SIG-M5 treated with dmso at 0.1 percent for 504 hours (cell line): Measurements from ENCODE around the gene RGSL1.
A peak's percentile ranks its signal among the peaks of the same experiment; 100 is the strongest.

Experiments
- DNase-seq: peaks from one replicate; lab custom pipeline; 2025; ENCODE audit not compliant: unreplicated experiment; lab: John Stamatoyannopoulos, UW

The RGSL1 gene

DNA sequence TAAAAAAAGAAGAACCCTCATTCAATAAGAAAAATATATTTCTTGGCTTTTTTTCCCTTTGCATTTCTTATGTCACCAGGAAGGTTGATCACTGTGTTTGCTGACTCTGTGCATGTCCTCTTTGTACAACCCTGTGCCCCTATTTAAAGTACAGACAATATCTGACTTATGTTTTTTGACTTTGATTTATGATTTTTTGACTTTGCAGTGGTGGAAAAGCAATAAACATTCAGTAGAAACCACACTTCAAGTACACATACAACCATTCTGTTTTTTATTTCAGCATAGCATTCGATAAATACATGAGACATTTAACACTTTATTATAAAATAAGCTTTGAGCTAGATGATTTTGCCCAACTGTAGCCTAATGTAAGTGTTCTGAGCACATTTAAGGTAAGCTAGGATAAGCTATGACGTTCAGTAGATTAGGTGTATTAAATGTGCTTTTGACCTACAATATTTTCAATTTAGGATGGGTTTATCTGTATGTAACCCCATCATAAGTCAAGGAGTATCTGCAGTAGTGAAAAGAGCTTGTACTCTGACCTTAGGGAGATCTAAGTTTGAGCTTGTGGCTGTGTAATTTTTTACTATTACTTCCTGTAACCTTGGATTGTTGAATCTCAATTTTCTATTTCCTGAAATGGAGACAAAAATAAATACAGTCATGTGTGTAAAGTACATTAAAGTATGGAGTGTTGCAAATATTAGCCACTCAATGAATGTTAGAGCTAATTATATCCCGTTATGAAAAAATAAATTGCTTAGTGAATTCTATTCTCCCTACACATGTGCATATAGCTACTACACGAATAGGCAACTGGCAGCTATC, 137.9 kb downstream of the RGSL1 start:
- DNase-seq = no peak

DNA sequence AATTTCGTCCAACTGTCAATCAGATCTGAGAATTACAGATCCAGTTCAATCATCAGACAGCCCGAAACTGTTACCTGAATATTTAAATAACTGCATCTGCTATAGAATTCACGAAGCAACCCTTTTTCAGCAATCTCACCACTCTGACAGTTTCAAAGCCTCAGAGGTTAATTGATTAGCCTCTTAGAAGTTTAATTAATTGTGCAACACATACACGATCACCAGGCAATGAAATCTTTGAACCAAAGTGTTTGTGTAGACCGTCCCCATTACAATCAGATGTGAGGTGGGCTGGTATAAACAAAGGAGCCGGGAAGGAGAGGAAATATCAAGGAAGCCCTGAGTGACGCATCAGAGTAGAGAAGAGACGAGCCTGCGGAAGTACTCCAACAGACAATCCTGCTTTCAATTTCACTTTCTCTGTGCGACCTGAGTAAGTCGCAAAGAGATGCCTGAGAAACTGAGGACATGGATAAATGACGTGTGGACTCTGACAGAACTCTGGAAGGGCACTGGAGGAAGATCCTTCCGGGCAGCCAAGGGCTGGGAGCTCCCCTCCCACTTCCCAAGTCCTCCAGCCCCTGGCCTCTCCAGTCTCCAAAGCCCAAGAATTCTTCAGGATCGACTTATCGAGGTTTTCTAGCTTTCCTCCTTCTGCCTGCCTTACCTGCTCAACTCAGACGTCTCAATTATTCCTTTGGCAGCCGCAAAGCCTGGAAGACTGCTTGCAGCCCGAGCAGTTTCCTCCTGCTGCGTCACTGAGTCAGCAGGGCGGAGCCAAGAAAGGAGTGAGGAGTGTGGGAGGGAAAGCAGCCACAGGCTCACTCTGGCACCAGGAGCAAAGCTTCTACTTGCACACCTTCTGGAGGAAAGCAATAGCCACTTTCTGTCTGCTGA, 138.8 kb downstream of the RGSL1 start, which contains the start of gene RNASEL:
Gene RNASEL (minus strand): TSS at position 757 of the 897 bp plus-strand sequence. CDS start 2,450 bp downstream, outside the sequence.
- peak; percentile 82 for DNase-seq

DNA sequence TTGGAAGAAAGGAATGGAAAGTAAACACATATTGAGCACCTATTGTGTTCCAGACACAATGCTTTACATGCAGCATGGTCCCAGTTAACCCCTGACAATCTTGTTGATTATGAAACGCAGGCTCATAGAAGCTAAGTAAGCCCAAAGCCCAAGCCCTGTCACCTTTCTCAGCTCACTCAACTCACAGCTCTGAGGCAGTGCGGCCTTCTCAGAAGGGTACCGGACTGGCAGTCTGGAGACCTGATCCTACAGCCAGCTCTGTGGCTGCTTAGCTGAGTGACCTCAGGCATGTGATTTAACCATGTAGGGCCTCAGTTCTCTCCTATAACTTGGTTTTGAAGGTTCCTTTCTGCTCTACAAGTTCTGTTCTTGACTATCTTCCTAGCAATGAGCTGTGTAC, 139.6 kb downstream of the RGSL1 start:
- DNase-seq = no peak

DNA sequence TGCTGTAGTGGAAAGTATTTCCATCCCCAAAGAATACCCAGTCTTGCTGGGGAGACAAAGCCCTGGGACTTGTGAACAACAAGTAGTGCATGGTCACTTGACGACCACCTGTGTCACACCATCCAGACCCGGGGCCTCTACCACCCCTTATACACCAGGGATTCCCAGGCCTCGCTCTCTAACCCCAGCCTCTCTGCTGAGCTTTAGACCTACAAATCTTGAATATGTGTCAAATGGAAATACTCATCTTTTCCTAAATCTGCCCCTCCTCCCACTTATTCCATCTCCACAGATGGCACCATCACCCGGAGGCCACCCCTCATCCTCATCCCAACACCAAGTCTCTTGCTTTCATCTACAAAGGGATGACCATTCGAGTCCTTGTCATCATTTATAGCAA, 140.0 kb downstream of the RGSL1 start:
- no peak for DNase-seq

DNA sequence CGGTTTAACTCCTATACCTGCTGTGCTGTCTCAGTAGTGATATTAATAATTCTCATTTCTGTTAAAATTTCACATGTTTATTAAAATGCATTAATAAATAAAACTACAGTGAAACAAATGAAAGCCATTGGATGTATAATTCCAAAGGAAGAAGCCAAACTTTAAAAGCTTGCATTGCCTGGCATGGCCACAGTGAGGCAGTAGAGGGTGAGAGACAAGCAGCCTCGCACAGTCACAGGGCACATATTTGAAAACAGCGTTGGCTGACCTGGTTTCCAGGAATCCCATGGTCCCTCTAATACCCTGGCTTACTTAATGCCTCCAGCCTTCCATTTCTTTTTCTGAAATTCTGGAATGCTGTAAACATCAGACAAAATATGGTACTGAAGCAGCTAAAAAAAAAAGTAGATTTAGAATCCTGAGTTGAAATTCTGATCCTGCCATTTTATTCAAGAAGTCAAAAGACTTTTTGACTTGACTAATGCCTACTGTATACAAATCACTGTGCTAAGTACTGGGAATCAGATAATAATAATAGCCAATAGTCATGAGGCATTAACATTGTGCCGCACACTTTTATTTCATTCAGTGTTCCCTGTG, 145.8 kb downstream of the RGSL1 start:
- DNase-seq = peak; percentile 80

DNA sequence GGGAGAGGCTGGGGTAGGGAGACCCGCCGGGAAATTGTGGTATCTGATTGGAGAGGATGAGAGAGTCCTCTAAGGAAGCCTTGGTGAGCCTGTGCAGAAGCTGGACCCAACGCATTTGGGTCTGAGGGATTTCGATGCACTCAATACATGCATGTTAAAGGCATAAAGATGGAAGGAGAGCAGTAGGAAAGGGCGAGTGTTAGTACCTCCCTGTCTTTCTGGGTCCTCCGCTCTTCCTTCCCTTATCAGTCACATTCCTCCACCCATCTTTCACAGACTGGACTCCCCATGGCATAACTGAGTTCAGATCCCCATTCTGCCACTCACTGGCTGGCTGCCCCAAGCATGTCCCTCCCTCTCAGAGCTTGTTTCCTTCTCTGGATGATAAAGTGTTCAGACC, 147.0 kb downstream of the RGSL1 start:
- DNase-seq = no peak

DNA sequence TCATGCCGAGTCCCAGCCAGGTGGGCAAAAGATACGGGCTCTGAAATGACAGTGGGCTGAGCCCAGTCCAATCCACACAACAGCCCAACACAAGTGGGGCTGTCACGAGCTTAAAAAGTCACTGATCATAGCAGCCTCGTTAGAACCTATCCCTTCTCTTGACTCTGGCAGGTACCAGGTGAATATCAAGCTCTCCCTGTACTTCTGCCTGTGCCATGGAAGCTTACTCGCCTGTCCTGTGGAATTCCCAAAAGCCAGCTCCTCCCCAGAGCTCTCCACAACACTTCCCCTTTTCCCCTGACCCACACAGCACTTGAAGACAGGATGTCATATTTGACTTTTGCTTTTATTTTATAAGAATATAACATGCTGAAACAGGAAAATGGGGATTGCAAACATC, 148.3 kb downstream of the RGSL1 start:
- DNase-seq = no peak

DNA sequence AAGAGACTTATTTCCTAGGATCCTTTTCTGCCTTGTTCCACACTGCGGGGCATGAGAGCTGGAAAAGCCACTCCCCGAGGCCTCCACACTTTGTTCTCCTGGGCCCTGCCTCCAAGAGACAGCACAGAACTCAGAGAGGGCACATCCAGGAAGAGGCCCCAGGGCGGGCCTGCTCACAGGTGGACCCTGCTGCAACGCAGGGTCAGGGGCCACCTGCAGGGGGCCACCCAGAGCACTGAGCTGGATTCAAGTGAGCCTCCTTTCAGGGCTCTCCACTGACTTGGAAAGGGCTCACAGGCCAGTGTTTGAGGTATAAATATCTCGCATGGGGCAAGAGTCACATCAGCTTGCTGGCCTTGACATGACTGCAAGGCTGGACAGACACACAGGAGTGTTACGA, 149.4 kb downstream of the RGSL1 start:
- no peak for DNase-seq

DNA sequence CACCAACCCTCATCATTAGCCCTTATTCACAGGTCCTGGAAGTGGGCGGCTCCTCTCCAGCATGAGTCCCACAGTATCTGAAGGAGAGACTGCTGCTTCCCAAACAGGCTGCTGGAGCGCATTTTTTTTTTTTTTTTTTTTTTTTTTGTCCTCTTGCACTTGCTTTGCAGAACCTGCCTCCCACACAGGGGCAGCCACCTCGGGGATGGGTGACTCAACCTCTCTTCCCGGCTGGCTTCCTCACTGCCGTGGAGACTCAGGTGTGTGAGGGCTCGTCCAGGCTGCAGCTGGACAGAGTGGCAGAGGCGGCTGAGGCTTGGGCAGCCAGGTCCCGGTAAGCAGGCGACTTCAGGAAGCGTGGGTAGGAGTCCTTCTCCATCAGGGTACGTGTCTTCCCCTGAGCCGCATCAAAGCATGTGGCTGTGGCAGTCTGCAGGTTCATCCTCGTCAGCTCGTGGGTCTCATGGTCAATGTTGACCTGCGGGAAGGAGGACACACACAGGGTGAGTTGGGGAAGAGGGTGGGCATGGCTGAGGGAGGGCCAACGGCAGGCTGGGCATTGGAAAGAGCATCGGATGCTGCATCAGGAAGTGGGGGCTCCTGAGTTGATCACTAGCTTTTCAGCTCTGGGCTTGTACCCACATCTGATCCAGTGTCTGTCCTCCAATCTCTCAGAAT, 150.2 kb downstream of the RGSL1 start:
- no peak for DNase-seq

DNA sequence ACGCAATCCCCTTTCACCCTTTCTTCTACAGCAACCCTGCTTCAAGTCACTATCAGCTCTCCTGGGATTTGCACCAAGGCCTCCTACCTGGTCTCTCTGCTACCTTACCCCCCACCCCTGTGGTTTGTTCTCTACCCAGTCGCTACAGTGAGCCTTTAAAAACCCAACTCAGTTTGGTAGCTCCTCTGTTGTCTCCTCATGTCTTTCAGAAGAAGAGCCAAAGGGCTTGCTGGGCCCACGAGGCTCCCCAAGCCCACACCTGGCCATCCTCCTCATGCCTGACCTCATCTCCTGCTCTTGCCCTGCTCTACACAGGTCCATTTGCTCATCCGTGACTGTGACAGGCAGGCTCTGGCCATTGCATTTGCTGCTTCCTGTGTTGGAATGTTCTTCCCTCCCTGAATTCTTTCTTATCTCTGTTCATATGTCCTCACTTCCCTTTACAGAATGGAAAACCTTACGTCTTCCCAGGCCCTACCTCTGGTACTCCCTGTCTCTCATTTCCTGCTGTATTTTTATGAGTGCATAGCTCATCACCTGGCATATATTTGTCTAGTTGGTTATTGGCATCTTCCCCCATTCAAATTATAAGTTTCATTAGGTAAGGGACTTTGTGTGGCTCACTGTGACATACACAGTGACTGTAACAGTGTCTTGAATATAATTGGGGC, 150.9 kb downstream of the RGSL1 start:
- DNase-seq = no peak

DNA sequence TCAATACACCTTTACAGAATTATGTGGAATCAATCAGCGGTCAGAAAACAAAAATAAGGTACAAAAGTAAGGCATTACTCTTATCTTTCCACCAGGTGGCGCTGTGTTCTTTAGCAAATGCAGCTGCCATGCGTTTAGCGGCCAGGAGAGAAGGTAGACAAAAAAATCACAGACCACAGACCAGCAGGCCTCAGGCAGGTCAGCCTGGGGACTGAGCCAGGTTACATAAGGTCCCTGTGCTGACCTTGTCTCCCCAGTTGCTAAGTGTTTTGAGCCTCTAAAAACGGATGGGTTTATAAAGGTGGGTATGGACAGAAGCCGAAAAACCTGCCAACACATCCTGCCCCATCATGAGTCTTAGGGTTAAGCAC, 151.5 kb downstream of the RGSL1 start:
- DNase-seq = peak; percentile 88

DNA sequence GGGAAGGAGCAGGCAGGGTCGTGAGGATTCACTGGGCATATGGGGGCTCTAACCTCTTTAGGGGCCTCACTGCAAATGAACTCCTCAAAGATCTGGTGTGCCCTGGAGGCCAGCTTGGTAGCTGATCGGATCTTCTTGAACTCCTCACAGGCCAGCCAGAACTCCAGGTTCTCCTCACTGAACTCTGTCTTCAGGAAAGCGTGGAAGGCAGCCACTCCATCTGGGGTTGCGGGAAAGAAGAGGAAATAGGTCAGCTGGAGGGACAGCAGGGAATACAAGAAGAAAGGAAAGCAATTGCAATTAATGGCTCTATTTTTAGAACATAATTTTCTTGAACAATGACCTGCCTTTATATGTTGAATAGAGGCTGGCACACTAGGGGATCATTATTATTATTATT, 152.0 kb downstream of the RGSL1 start:
- no peak for DNase-seq

DNA sequence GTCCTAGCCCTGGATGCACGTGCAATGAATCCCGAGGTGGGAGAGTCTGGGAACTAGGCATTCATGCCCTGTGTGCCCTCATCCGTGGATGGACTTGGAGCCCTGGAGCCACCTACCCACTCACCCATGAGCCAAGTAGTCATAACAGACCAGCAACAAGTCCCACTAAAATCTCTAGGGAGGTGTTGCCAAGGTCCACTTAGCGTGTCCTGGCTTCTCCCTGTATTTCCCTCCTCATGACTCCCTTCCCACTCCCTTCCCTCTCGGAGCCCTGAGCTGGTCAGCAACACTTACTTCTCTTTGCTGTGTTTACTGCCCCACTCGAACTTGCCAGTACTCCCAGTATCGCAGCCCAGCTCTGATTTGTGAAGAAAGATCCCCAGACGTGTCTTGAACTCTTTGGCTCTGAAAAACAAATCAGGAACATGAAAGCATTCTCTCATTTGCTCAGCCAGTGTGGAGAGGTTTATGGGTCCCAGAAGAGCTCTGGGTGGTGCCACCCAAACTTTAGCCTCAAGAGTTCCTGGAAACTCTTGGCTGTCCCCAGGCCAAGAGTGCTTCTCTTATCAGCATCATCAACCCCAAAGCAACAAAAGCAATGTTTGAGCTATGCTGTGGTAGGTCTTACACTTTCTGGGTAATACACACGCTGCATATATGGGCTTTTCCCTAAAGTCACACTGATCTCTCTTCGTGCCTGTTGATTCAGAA, 153.1 kb downstream of the RGSL1 start:
- no peak for DNase-seq

DNA sequence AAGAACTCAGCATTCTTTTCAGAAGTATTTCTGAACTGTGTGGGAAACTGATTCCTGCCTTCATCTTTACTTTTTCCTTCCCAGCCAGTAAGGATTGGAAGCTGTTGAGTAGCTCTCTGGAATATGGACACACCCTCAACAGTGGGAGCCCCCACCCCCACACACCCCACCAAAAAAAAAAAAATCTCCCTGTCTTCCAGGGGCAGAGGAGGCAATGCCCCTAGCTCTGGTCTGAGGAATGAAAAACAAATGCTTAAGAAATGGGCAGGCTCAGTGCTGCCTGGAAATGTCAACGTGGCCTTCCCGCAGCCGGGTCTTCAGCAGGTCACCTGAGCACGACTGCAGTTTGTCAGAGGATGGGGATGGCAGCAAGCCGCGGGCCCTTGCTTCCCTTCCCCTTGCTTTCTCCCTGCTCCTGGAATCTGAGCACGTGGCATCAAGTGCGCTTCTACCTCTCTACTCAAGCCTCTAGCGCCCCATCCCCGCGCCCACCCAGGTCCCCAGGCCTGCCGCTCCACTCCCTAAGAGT, 153.8 kb downstream of the RGSL1 start:
- peak; percentile 36 for DNase-seq

DNA sequence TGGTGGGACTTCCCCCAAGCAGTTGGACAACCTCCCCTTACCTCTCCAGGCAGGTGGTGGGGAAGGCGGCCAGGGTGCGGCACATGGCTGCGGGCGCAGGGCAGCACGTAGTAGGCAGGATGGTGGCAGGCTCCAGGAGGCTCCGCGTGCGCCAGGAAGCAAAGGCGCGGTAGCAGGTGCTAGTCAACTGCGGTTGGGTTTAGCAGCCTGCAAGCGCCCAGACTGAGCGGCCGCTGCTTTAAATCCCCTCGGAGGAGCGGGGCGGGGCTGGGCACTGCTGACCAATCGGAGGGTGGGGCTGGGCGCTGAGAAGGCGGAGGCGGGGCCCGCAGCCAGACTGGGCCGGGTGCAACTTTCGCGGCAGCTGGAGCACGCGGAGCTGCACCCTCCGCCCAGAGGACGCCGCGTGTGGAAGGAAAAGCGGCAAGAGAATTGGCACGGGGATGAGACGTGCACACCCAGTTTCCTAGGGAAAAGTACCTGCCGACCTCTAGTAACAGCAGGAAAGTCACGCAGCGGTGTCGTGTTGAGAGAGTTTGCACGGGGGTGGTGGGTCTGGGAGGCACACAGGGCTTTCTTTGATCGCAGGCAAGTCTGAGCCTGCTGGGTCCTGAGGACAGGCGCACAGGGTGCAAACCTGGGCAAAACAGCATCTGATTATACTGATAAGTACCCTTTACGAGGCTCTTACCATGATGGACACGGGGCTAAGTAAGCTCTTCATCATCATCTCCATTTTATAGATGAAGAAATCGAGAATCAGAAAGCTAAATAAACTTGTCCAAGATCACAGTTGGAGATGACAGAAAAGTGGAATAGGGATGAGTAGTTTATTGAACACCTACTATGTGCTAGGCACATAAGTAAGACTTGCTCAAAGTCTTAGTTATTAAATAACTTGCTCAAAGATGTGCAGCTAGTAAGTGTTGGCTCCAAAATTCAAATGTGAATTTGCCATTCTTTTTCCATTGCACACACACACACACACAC, 154.5 kb downstream of the RGSL1 start, which contains the start of gene RGS16:
Gene RGS16 (minus strand): TSS at position 215 of the 990 bp plus-strand sequence. CDS start 130 bp downstream, at position 85.
- DNase-seq = peak; percentile 97

DNA sequence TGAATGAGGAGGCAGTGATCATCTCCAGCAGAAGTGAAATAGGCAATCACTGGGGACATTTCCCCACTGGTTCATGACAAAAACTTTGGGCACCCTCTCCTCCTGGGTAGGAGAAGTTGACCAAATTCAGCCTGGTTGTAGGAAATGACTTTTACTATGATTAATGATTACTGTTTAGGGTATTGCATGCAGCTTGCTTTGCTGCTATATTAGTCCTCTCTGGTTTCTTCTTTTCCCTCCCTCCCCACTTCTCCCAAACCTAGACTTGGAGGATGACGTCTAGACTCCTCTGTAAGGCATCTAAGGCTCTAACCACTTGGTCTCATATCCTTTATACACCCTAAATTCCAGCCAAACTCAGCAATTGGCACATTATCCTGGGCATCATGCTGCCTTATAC, 157.6 kb downstream of the RGSL1 start:
- DNase-seq = no peak

DNA sequence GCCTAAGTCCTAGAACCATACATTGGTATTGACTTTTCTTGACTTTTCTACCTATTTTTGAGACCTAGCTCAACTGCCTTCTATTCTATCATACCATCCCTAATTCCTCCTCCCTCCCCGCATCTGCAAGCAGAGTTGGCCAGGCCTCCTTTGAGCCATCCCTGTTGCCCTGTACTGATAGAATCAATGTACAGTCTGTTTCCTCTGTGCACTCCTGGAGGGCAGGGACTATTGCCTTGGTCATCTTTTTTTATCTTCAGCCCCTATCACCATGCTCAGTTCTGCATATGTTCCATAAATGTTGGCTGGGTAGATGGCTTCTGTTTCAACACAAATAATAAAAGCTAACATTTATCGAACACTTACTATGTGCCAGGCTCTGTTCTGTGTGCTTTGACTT, 158.3 kb downstream of the RGSL1 start:
- no peak for DNase-seq

DNA sequence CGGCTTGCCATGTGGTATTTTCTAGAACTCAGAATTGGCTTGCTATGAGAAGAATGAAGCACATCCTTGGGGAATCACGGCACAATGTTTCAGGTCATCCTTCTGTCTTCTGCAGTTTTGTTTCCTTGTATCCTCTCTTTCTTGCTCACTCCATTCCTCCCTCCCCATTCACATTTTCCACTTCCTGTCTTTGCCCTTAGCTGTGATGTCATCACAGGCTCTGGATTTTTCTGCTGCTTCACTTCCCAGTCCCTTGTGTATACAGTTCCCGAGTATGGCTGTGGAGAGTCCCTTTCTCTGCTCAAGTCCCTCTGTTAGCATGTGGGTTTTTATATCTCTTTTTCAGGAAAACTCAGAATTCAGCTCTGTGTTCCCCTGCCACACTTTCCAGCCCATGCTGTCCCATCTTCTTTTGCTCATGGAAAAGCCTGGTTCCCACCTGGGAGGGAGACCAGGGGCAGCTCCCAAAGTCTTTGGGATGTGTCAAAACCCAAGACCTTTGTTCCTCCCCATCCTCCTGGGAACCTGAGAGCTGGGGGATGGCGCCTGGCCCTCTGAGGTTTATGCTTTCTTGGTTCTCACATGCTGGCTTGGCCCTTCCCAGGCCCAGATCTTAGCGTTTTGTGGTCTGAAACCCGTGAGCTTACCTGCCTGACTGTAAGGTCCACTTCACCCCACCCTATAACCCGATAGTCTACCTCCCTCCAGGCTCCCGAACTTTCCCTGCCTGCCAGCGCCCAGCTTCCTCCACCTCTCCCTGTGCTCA, 159.1 kb downstream of the RGSL1 start:
- DNase-seq = no peak
